GM20000 (cell line): ENCODE results near the gene STEAP3.

Experiments used
- DNase-seq: peaks from one replicate; pipeline ENCODE4 v3.0.0; 2012; ENCODE audit warnings: low spot score
- TF ChIP-seq, protein P1 (sequence below): IDR thresholded peaks from 2 replicates; pipeline ENCODE4 v1.5.1; 2012; ENCODE audit warnings: mild to moderate bottlenecking, control low read depth; ENCODE audit errors: extremely low read depth, missing control alignments

Gene STEAP3

GRCh38 chr2:119178776-119179175 lies 44.9 kb upstream of the STEAP3 start:
- DNase-seq = no peak
- TF ChIP-seq, protein P1, sequence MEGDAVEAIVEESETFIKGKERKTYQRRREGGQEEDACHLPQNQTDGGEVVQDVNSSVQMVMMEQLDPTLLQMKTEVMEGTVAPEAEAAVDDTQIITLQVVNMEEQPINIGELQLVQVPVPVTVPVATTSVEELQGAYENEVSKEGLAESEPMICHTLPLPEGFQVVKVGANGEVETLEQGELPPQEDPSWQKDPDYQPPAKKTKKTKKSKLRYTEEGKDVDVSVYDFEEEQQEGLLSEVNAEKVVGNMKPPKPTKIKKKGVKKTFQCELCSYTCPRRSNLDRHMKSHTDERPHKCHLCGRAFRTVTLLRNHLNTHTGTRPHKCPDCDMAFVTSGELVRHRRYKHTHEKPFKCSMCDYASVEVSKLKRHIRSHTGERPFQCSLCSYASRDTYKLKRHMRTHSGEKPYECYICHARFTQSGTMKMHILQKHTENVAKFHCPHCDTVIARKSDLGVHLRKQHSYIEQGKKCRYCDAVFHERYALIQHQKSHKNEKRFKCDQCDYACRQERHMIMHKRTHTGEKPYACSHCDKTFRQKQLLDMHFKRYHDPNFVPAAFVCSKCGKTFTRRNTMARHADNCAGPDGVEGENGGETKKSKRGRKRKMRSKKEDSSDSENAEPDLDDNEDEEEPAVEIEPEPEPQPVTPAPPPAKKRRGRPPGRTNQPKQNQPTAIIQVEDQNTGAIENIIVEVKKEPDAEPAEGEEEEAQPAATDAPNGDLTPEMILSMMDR = no peak

DNA sequence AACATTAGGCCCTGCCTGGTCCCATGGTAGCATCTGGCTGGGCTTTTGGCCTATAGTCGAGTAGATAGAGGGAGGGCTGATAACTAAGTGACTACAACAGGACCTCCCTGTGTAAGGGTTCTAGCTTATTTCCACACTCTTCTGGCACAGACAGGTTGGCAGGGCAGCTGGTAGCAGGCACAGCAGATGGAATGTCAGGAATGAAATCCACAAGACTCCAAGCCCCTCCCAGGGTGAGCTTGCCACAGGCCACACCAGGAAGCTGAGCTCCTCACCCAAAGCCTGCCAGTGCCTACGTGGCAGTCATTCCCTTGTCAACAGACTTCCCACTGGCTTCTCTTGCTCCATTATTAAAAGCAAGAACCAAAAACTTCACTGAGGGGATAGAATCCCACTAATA lies 44.4 kb upstream of the STEAP3 start:
- DNase-seq = no peak
- TF ChIP-seq, protein P1 = no peak

DNA sequence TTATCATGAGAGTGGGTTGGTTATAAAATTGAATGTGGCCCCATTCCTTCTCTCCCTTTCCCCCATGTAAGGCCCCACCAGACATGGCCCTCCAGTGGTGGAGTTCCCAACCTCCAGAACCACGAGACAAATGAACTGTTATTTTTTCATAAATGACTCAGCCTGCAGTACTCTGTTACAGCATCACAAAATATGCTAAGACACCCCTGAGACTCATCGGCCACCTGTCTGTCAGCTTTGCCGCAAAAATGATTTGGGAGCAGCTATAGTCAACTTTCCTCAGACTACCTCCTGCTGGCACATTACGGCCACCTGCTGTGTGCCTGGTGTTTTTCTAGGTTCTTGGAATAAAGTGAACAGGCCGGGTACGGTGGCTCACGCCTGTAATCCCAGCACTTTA lies 43.6 kb upstream of the STEAP3 start:
- TF ChIP-seq, protein P1 = no peak
- DNase-seq = no peak

DNA sequence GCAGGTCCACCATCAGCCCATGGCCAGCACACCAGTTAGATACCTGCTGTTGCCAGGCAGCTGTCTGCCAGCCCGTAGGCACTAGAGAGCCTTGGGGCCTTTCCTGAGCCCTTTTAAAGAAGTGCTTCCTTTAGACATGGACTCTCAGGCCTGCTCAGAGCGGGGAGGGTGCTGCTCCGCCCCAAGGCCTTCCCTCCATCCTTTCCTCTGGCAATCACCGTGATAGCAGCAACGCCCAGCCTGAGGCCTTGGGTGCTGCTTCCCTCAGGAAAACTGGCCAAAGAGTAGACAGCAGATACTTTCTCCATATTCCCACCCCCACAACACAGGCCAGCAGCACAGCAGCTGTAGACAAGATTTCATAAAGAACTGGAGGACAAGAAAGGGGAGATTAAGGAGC lies 42.7 kb upstream of the STEAP3 start:
- no peak for DNase-seq
- TF ChIP-seq, protein P1 = no peak

- DNase-seq = no peak
- TF ChIP-seq, protein P1 = no peak
Observed at GRCh38 chr2:119181391-119181790, 42.2 kb upstream of the STEAP3 start.

DNA sequence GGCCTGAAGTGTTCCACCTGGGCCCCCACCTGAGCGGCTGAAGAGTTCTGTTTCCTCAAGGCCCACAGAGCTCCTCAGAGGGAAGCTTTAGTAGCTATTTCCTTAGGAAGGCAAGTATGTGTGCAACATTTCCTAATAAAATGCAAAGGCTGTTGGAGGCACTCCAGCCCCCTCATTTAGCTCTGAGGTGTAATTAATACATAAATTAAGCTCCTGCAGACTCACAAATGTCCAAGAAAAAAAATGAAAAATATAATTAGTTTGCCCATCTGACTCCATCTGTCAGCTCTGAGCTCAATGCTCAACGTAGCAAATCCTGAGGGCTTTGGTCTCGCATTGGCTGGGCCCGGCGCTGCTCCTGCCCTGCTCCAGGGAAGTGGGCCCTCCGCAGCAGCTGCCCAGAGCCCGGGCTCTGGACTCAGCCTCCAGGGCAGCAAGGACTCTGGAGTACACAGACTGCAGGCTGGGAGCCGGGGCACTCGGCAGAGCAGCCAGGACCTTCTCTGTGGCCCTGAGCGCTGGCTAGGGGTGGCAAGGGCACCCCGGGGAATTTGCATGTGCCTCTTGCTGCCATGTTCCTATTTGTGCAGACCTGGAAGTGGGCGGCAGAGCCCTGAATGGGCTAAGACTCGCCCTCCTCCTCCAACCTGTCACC lies 41.7 kb upstream of the STEAP3 start:
- TF ChIP-seq, protein P1 = no peak
- DNase-seq = no peak

DNA sequence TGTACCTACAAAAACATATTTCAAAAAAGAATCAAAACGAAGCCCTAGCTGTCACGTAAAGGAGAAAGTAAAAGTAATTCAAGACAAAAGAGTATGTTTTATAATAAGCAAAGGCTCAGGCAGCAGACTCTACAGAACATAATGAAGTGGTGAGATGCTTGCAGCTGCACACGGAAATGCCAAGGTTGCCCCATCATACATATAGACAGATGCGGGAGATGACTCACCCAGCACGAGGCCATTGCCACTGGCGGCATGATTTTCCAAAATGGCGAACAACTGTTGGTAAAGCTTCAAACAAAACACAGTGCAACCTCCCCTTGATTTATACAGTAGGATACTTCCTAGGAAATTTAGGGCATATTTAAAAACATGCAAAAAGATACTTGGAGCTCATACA lies 39.1 kb upstream of the STEAP3 start:
- DNase-seq = no peak
- TF ChIP-seq, protein P1 = no peak
